ENCODE results near the gene AGTRAP. TPM values are rescaled to one million over a fixed set of nuclear protein-coding genes. Genes with fewer than 3 reads are reported as not detected.

Gene AGTRAP
- total RNA-seq, 1 donor from 2014 or later: 49.4 TPM

GRCh38 chr1:11738783-11739182 lies 2.8 kb downstream of the AGTRAP start:
- H3K4me3 ChIP-seq: no peak overlapping the region
- no peaks in the 10 kb centered on the region for H3K9me3 ChIP-seq
- no peak for DNase-seq (ENCODE audit: extremely low spot score in 2 of 2)
- no peaks in the 10 kb centered on the region for H3K36me3 ChIP-seq
- no peak overlapping the region for H3K27ac ChIP-seq
- intact Hi-C loops (cut with DNase I): no loop called here
- no peaks in the 10 kb centered on the region for H3K27me3 ChIP-seq
- H3K4me1 ChIP-seq: peaks cover 47% of the 10 kb centered on the region
- TF ChIP-seq POLR2AphosphoS5 (IDR thresholded peaks at IDR 0.05; ENCODE audit: insufficient read depth in 1 of 2, low read depth in 1 of 2): no peak
- no peak for TF ChIP-seq POLR2A (IDR thresholded peaks at IDR 0.05)
- TF ChIP-seq CTCF (IDR thresholded peaks at IDR 0.05): no peak

GRCh38 chr1:11740258-11741192 lies 4.6 kb downstream of the AGTRAP start:
- H3K27me3 ChIP-seq: no peaks in the 10 kb centered on the region
- no peak for TF ChIP-seq POLR2AphosphoS5 (IDR thresholded peaks at IDR 0.05; ENCODE audit: insufficient read depth in 1 of 2, low read depth in 1 of 2)
- no peak for TF ChIP-seq CTCF (IDR thresholded peaks at IDR 0.05)
- no peak for TF ChIP-seq POLR2A (IDR thresholded peaks at IDR 0.05)
- H3K9me3 ChIP-seq: no peaks in the 10 kb centered on the region
- peaks cover 43% of the 10 kb centered on the region for H3K4me1 ChIP-seq
- H3K4me3 ChIP-seq: no peak overlapping the region
- H3K36me3 ChIP-seq: no peaks in the 10 kb centered on the region
- H3K27ac ChIP-seq: no peak overlapping the region
- intact Hi-C loops (cut with DNase I): loop anchor here (5.0 kb wide), 1 partner anchor 62 kb away; no protein-coding TSS in a partner anchor
- no peak for DNase-seq (ENCODE audit: extremely low spot score in 2 of 2)

- H3K4me1 ChIP-seq: peaks cover 40% of the 10 kb centered on the region
- DNase-seq (ENCODE audit: extremely low spot score in 2 of 2): no peak
- H3K4me3 ChIP-seq: no peak overlapping the region
- no peak for TF ChIP-seq POLR2AphosphoS5 (IDR thresholded peaks at IDR 0.05; ENCODE audit: insufficient read depth in 1 of 2, low read depth in 1 of 2)
- no peak for TF ChIP-seq CTCF (IDR thresholded peaks at IDR 0.05)
- TF ChIP-seq POLR2A (IDR thresholded peaks at IDR 0.05): no peak
- H3K27ac ChIP-seq: no peak overlapping the region
- intact Hi-C loops (cut with DNase I): loop anchor here (5.0 kb wide), 1 partner anchor 61 kb away; no protein-coding TSS in a partner anchor
- H3K36me3 ChIP-seq: peaks cover 0 to 6% of the 10 kb centered on the region in 2 donors
- H3K9me3 ChIP-seq: no peaks in the 10 kb centered on the region
- no peaks in the 10 kb centered on the region for H3K27me3 ChIP-seq
Observed at GRCh38 chr1:11741482-11741881, 5.5 kb downstream of the AGTRAP start.

GRCh38 chr1:11741919-11742558 lies 6.1 kb downstream of the AGTRAP start:
- Histone ChIP-seq H3K36me3 (peaks cover 0 to 10% of the 10 kb centered on the region in 2 donors), H3K27me3 (no peaks in the 10 kb centered on the region), H3K9me3 (no peaks in the 10 kb centered on the region), H3K4me3 (no peak overlapping the region), H3K4me1 (peaks cover 35% of the 10 kb centered on the region), H3K27ac (no peak overlapping the region)
- TF ChIP-seq POLR2A (IDR thresholded peaks at IDR 0.05) (no peak), CTCF (IDR thresholded peaks at IDR 0.05) (no peak), POLR2AphosphoS5 (IDR thresholded peaks at IDR 0.05; ENCODE audit: insufficient read depth in 1 of 2, low read depth in 1 of 2) (no peak)
- no peak for DNase-seq (ENCODE audit: extremely low spot score in 2 of 2)
- intact Hi-C loops (cut with DNase I): loop anchor here (5.0 kb wide), 1 partner anchor 60 kb away; no protein-coding TSS in a partner anchor
